Uterus (tissue), 2 donors: Measurements from ENCODE around the gene MPL.

Experiments
- CTCF ChIP-seq, 4 experiments: fragments of 200-600 bp in 2 of 4; fragments of 450-650 bp in 2 of 4; sonication (generic) in 2 of 4; IDR thresholded peaks; one replicate each; pipeline ENCODE4 v1.5.1; 2016 to 2019; ENCODE audit warnings: antibody characterized with exemption in 4 of 4, mild to moderate bottlenecking in 2 of 4, moderate library complexity in 1 of 4
- POLR2A ChIP-seq, 2 donors: fragments of 450-650 bp; IDR thresholded peaks; one replicate each; pipeline ENCODE4 v1.6.1; 2016; ENCODE audit warnings: antibody characterized with exemption in 2 of 2, mild to moderate bottlenecking in 1 of 2, moderate library complexity in 1 of 2

- TF ChIP-seq CTCF (IDR thresholded peaks at IDR 0.05) = no peak
- no peak for TF ChIP-seq POLR2A (IDR thresholded peaks at IDR 0.05)
Observed at GRCh38 chr1:43382027-43382779, 44.6 kb downstream of the MPL start.
